Right ventricle myocardium inferior (tissue), 1 donor: ENCODE measurements around the gene CELSR2. TPM values are rescaled to one million over a fixed set of nuclear protein-coding genes. Genes with fewer than 3 reads are reported as not detected.
A peak's percentile ranks its signal among the peaks of the same experiment; 100 is the strongest.
"Not testable (repeated sequence)": the region's sequence is repeated elsewhere in the genome, so short reads cannot be mapped to it uniquely, and the experiment has no call there.

Experiments
- ATAC-seq: fragments of 200-7000 bp; cut with Tn5 transposase; one replicate; pipeline ENCODE4 v1.9.1; 2020; ENCODE audit warnings: mild to moderate bottlenecking, moderate library complexity
- DNase-seq: peaks from one replicate; pipeline ENCODE4 v3.0.0; 2021; ENCODE audit errors: missing footprints
- intact Hi-C: fragments of 100-400 bp; cut with DNase I; formaldehyde crosslinking; loops from one replicate; pipeline ENCODE4 v1.11.0; 2022
- total RNA-seq: library from RNA; stranded (reverse); fragmentation: NEBNext Ultra II Directional; extraction: Animal tissue kit (Norgen Biotek cat#: 25700); gene quantifications from one replicate; pipeline ENCODE4 v1.2.1, GENCODE V29; 2021
- donor health status: DM: no; HTN: yes; CAD: no; lungs with severe emphysema.

The CELSR2 gene
- total RNA-seq, 1 donor from 2014 or later, result 6.5 TPM

GRCh38 chr1:109272021-109272799, 22.9 kb downstream of the CELSR2 start:
- ATAC-seq (no peak), DNase-seq (peak; percentile 21)
- intact Hi-C loops, result no loop called here

GRCh38 chr1:109272831-109273547, 23.6 kb downstream of the CELSR2 start:
- peak; percentile 51 for DNase-seq
- intact Hi-C loops, result no loop called here
- ATAC-seq, result no peak

GRCh38 chr1:109273570-109274288, 24.4 kb downstream of the CELSR2 start:
- intact Hi-C loops, result no loop called here
- no peak for ATAC-seq
- DNase-seq, result peak; percentile 59

GRCh38 chr1:109274533-109275476, 25.5 kb downstream of the CELSR2 start:
- ATAC-seq (peak; percentile 52), DNase-seq (peak; percentile 66)
- intact Hi-C loops, result no loop called here

DNA sequence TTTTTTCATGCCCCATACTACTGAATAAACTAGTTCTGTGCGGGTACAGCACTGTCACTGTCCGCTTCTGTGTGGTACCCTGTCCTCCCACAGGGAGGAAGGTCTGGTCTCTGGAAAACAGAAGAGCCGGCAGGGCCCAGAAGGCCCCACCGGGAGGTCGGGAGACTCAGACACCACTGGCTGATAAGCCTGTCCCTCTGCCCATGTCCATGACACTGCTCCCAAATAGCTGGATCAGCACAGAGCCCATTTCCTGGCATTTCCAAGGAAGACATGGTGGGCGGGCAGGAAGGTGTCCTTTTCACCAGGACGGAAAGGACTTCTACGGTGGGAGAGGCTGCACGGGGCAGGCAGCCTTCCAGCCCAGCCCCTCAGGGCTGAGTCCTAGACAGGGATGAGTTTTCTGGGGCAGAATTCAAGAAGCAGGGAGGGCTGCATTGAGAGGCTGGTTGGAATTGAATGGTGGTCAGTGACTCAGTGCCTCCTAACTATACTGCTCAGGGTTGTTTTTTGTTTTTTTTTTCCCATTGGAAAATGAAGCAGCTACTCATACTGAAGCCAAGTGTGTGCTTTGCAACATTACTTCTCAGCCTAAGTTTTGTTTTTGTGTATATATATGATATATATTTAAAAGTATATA, 26.5 kb downstream of the CELSR2 start:
- intact Hi-C loops, result no loop called here
- DNase-seq (peak; percentile 9), ATAC-seq (no peak)

DNA sequence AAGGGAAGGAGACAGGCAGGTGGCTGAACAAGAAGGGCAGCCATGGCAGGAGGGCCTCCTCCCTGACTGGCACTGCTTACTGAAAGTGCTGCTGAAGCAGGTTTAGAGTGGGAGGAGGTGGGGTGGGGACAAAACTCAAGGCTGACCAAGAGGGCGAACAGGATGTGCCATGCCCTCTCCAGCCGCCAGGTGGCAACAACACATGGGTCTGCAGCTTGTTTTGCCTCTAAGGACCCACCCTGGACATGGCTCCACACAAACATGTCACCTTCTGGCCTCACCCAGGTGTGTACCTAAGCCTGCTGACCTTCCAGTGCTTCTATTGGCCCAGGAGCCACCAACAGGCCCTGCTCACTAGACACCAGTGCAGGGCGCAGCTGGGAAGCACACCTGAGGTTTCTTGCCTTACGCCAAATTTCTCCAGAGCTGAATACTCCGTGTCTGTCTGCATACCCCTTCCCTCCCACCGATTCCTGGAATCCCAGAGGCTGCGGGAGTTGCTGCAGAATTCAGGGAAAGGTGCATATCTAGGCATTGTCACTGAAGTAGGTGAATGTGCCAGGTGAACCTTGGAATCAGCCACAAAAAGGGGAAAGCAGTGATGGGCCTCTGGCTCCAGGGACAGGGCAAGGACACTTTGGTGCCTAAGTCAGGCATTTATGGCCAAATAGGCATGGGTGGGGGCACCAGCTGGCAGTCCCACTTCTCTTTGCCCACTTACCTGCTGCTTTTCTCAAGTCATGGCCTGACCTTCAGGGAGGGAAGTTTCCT, 28.3 kb downstream of the CELSR2 start:
- intact Hi-C loops, result loop anchor here (1.0 kb wide), 1 partner anchor 122 kb away; no protein-coding TSS in a partner anchor
- peak; percentile 68 for ATAC-seq
- peak; percentile 86 for DNase-seq

- no peak for DNase-seq
- intact Hi-C loops, result loop anchor here (5.0 kb wide), 2 partner anchors 73 to 253 kb away; no protein-coding TSS in a partner anchor
These were observed 30.4 kb downstream of the CELSR2 start for GRCh38 chr1:109279615-109280278.

GRCh38 chr1:109280862-109281261, 31.5 kb downstream of the CELSR2 start:
- ATAC-seq (no peak), DNase-seq (no peak)
- intact Hi-C loops, result loop anchor here (5.0 kb wide), 2 partner anchors 71 to 251 kb away; no protein-coding TSS in a partner anchor

More at GRCh38 chr1:109279615-109280278, 30.4 kb downstream of the CELSR2 start:
- no peak for ATAC-seq

- ATAC-seq, result no peak
- no peak for DNase-seq
- intact Hi-C loops, result loop anchor here (5.0 kb wide), 2 partner anchors 70 to 250 kb away; no protein-coding TSS in a partner anchor
These were observed 32.5 kb downstream of the CELSR2 start for GRCh38 chr1:109281680-109282496.

- DNase-seq (no peak), ATAC-seq (no peak)
- intact Hi-C loops, result loop anchor here (5.0 kb wide), 2 partner anchors 70 to 250 kb away; no protein-coding TSS in a partner anchor
These were observed 33.2 kb downstream of the CELSR2 start for GRCh38 chr1:109282497-109282951.

DNA sequence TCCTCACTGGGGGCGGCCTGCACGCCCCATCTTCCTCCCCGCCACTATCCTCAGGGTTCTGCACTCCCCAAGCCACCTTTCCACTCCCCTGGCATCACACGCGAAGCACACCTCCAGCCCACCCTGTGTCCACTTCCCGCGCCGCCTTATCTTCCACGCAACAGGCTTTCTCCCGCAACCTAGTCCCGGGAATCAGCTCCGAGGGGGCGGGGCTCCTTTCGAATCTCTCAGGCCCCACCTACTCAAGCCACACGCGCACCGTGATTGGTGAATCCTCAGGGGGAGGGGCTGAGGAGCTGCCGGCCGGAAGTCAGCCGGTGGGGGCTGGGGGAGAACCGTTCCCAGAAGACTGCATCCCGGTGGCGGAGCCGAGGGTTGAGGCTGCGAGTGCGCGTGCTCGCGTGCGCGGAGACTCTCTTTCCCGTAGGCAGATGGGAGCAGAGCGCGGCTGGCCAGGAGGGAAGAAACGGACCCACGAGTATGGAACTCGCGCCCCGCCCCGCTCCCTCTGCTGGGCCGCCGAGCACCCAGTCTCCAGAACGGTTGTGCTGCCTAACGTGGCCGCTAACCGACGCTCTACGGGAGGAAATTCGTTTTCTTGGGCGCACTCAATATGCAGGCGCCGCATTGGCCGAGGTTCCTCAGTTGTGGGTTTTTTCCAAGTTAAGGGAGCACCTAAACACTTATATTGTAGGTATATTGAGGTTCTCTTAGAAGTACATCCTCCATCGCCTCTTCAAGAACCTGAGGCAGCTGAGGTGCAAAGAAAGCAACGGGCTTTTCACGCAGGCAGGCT, 33.8 kb downstream of the CELSR2 start, which contains the start of gene PSRC1:
Gene PSRC1, minus strand, starts transcription at position 194 of the 796 bp plus-strand sequence.
- ATAC-seq (peak; percentile 99), DNase-seq (peak; percentile 97)
- intact Hi-C loops, result loop anchor here (5.0 kb wide), 2 partner anchors 69 to 249 kb away; no protein-coding TSS in a partner anchor

DNA sequence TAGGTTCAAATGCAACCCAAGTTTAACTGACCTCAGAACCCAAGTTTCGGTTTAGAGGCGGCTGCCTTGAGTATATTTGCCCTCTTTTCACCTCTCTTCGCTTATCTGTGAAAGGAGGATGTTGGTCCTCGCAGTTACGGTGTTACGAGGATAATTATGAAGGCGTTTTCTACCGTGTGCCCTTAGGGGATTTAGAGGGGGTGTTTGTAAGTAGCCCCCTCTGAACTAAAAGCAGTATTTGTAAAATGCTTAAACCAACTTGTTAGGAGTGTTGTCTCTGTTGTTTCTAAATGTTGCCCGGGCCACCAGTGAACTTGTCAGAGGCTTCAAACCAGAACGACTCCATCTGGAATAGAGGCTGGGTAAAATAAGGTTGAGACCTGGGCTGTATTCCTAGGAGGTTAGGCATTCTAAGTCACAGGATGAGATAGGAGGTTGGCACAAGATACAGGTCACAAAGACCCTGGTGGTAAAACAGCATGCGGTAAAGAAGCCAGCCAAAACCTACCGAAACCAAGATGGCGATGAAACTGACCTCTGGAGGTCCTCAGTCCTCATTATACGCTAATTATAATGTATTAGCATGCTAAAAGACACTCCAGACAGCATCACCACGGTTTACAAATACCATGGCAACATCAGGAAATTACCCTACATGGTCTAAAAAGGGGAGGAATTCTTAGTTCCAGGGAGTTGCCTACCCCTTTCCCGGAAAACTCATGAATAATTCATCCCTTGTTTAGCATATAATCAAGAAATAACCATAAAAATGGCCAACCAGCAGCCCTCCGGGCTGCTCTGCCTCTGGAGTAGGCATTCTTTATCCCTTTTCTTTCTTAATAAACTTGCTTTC, 34.6 kb downstream of the CELSR2 start:
- ATAC-seq (no peak), DNase-seq (no peak)
- intact Hi-C loops, result loop anchor here (5.0 kb wide), 2 partner anchors 68 to 248 kb away; no protein-coding TSS in a partner anchor

- DNase-seq, result not testable (repeated sequence)
These were observed 37.4 kb downstream of the CELSR2 start for GRCh38 chr1:109286762-109287161.

More at GRCh38 chr1:109286762-109287161, 37.4 kb downstream of the CELSR2 start:
- ATAC-seq, intact Hi-C loops: not testable (repeated sequence)
